Trophoblast cell (in vitro differentiated cells and primary cell): ENCODE data around the gene DCLRE1A.

Experiments used
- DNase-seq, 2 donors: peaks; one replicate each; pipeline ENCODE4 v3.0.0-alpha.2; 2016
- H2AFZ ChIP-seq: 2 replicates; pipeline ENCODE4 v1.6.1; 2013; ENCODE audit warnings: low read length, moderate library complexity, mild to moderate bottlenecking; ENCODE audit not compliant: insufficient read depth, poor library complexity
- H2AK5ac ChIP-seq: 2 replicates; pipeline ENCODE4 v1.6.1; 2013; ENCODE audit warnings: mild to moderate bottlenecking, low read length
- H2BK120ac ChIP-seq: 2 replicates; pipeline ENCODE4 v1.6.1; 2013; ENCODE audit warnings: low read length, mild to moderate bottlenecking, moderate library complexity; ENCODE audit not compliant: insufficient read depth, poor library complexity
- H2BK12ac ChIP-seq: 2 replicates; pipeline ENCODE4 v1.6.1; 2013; ENCODE audit warnings: mild to moderate bottlenecking, low read length, moderate library complexity
- H2BK5ac ChIP-seq: 2 replicates; pipeline ENCODE4 v1.6.1; 2013; ENCODE audit warnings: low read length, low read depth, moderate library complexity, mild to moderate bottlenecking; ENCODE audit not compliant: poor library complexity
- H3K14ac ChIP-seq: 2 replicates; pipeline ENCODE4 v1.6.1; 2013; ENCODE audit warnings: mild to moderate bottlenecking, low read length
- H3K18ac ChIP-seq: 2 replicates; pipeline ENCODE4 v1.6.1; 2013; ENCODE audit warnings: mild to moderate bottlenecking, low read length
- H3K23ac ChIP-seq: 2 replicates; pipeline ENCODE4 v1.6.1; 2013; ENCODE audit warnings: low read length
- H3K27ac ChIP-seq: 2 replicates; pipeline ENCODE4 v1.5.1; 2013; ENCODE audit warnings: low read depth, mild to moderate bottlenecking, inconsistent platforms, low read length, moderate library complexity
- H3K27me3 ChIP-seq: 2 replicates; pipeline ENCODE4 v1.6.1; 2013; ENCODE audit warnings: inconsistent platforms, mild to moderate bottlenecking, low read length, moderate library complexity; ENCODE audit not compliant: insufficient read depth
- H3K36me3 ChIP-seq, 2 experiments: 1 replicate in 1 of 2; 2 replicates in 1 of 2; pipeline ENCODE4 v1.6.1; 2013; ENCODE audit warnings: low read length in 2 of 2, mild to moderate bottlenecking in 2 of 2, moderate library complexity in 1 of 2; ENCODE audit not compliant: insufficient read depth in 2 of 2, control insufficient read depth in 1 of 2
- H3K4ac ChIP-seq: 2 replicates; pipeline ENCODE4 v1.6.1; 2013; ENCODE audit warnings: low read depth, mild to moderate bottlenecking, low read length, moderate library complexity
- H3K4me1 ChIP-seq, 2 experiments: 1 replicate in 1 of 2; 2 replicates in 1 of 2; pipeline ENCODE4 v1.6.1; 2013; ENCODE audit warnings: low read length in 2 of 2, mild to moderate bottlenecking in 2 of 2, moderate library complexity in 1 of 2; ENCODE audit not compliant: insufficient read depth in 2 of 2, control insufficient read depth in 1 of 2
- H3K4me2 ChIP-seq: 2 replicates; pipeline ENCODE4 v1.6.1; 2013; ENCODE audit warnings: inconsistent platforms, mild to moderate bottlenecking, low read length, moderate library complexity
- H3K4me3 ChIP-seq: 2 replicates; pipeline ENCODE4 v1.5.1; 2013; ENCODE audit warnings: mild to moderate bottlenecking, low read depth, low read length, inconsistent platforms
- H3K79me1 ChIP-seq: one replicate; pipeline ENCODE4 v1.6.1; 2013; ENCODE audit warnings: low read length
- H3K79me2 ChIP-seq: 2 replicates; pipeline ENCODE4 v1.6.1; 2013; ENCODE audit warnings: low read length, mild to moderate bottlenecking; ENCODE audit not compliant: control insufficient read depth, insufficient read depth, poor library complexity
- H3K9ac ChIP-seq: 2 replicates; pipeline ENCODE4 v1.6.1; 2013; ENCODE audit warnings: mild to moderate bottlenecking, low read length
- H3K9me3 ChIP-seq: 2 replicates; pipeline ENCODE4 v1.6.1; 2013; ENCODE audit warnings: low read depth, mild to moderate bottlenecking, control low read depth, inconsistent platforms, low read length; ENCODE audit not compliant: insufficient read depth
- H4K12ac ChIP-seq: 2 replicates; pipeline ENCODE4 v1.6.1; 2013; ENCODE audit warnings: low read depth, mild to moderate bottlenecking, low read length, moderate library complexity
- H4K8ac ChIP-seq: 2 replicates; pipeline ENCODE4 v1.6.1; 2013; ENCODE audit warnings: low read depth, mild to moderate bottlenecking, low read length, moderate library complexity
- H4K91ac ChIP-seq: one replicate; pipeline ENCODE4 v1.6.1; 2013; ENCODE audit warnings: low read depth, mild to moderate bottlenecking, low read length, moderate library complexity
- WGBS: extraction: QIAGEN DNeasy Blood & Tissue Kit; methylation state at CpG from one replicate; pipeline ENCODE4 v1.1.7; 2013; ENCODE audit warnings: missing lambda C conversion rate; ENCODE audit not compliant: insufficient read length, insufficient coverage; ENCODE audit errors: extremely low coverage; 5-methylcytosine and 5-hydroxymethylcytosine counted together

DCLRE1A gene

DNA sequence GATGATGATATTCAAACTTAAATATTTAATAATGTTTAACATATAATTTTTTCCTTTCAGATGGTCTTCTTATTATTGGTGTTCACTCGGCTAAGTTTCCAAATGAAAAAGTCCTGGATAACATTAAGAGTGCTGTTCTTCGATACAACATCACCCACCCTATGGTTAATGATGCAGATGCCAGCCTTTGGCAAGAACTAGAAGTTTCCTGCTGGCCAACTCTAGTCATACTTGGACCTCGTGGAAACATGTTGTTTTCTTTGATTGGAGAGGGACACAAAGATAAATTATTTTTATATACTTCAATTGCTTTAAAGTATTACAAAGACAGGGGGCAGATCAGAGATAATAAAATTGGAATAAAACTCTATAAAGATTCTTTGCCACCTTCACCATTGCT, 22.6 kb upstream of the DCLRE1A start:
- Histone ChIP-seq H3K18ac (no peak overlapping the region), H2BK12ac (no peak overlapping the region), H3K27ac (no peak overlapping the region), H3K79me1 (no peaks in the 10 kb centered on the region), H3K36me3 (no peaks in the 10 kb centered on the region), H2BK5ac (no peak overlapping the region), H2BK120ac (no peak overlapping the region), H3K14ac (no peak overlapping the region), H3K27me3 (no peaks in the 10 kb centered on the region), H2AFZ (no peak overlapping the region), H3K4ac (no peak overlapping the region), H3K23ac (no peak overlapping the region), H4K12ac (no peak overlapping the region), H3K4me2 (no peak overlapping the region), H3K4me1 (no peaks in the 10 kb centered on the region), H3K4me3 (no peak overlapping the region), H3K9me3 (no peaks in the 10 kb centered on the region), H4K8ac (no peak overlapping the region), H4K91ac (no peak overlapping the region), H3K9ac (no peak overlapping the region), H3K79me2 (no peaks in the 10 kb centered on the region), H2AK5ac (no peak overlapping the region)
- DNase-seq: no peak
- no CpG with 5 or more reads among the region's 3 CpGs for WGBS

DNA sequence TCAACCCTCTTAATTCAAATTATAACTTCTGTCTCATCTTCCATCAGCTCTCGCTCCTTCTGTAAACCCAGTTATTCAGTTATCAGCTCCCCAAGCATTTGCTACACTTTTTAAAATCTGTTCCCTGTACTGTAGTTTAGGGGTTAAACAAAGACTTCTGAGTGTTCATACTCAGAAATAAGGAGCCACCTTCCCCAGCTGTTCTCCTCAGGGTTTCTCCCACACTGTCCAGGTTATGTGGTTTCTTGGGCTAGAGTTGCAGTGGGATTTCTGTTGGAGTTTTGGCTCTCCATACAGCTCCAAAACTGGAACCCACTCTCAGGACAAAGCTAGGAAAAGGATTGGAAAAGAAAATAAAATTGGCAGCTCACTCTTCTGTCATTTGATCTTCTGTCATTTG, 21.3 kb upstream of the DCLRE1A start:
- no peak overlapping the region for H2BK5ac ChIP-seq
- H3K79me2 ChIP-seq: no peaks in the 10 kb centered on the region
- H3K9ac ChIP-seq: no peak overlapping the region
- H3K36me3 ChIP-seq: no peaks in the 10 kb centered on the region
- H3K18ac ChIP-seq: no peak overlapping the region
- no peak overlapping the region for H4K8ac ChIP-seq
- no peaks in the 10 kb centered on the region for H3K79me1 ChIP-seq
- H3K4me3 ChIP-seq: no peak overlapping the region
- no peak overlapping the region for H3K4ac ChIP-seq
- H3K14ac ChIP-seq: no peak overlapping the region
- no peak overlapping the region for H2AK5ac ChIP-seq
- no peak overlapping the region for H2BK120ac ChIP-seq
- H4K91ac ChIP-seq: no peak overlapping the region
- no CpG with 5 or more reads among the region's 1 CpG for WGBS
- H3K4me2 ChIP-seq: no peak overlapping the region
- no peak overlapping the region for H3K27ac ChIP-seq
- H2AFZ ChIP-seq: no peak overlapping the region
- no peaks in the 10 kb centered on the region for H3K27me3 ChIP-seq
- H2BK12ac ChIP-seq: no peak overlapping the region
- H4K12ac ChIP-seq: no peak overlapping the region
- no peak overlapping the region for H3K23ac ChIP-seq
- no peak for DNase-seq
- no peaks in the 10 kb centered on the region for H3K4me1 ChIP-seq
- H3K9me3 ChIP-seq: no peaks in the 10 kb centered on the region

DNA sequence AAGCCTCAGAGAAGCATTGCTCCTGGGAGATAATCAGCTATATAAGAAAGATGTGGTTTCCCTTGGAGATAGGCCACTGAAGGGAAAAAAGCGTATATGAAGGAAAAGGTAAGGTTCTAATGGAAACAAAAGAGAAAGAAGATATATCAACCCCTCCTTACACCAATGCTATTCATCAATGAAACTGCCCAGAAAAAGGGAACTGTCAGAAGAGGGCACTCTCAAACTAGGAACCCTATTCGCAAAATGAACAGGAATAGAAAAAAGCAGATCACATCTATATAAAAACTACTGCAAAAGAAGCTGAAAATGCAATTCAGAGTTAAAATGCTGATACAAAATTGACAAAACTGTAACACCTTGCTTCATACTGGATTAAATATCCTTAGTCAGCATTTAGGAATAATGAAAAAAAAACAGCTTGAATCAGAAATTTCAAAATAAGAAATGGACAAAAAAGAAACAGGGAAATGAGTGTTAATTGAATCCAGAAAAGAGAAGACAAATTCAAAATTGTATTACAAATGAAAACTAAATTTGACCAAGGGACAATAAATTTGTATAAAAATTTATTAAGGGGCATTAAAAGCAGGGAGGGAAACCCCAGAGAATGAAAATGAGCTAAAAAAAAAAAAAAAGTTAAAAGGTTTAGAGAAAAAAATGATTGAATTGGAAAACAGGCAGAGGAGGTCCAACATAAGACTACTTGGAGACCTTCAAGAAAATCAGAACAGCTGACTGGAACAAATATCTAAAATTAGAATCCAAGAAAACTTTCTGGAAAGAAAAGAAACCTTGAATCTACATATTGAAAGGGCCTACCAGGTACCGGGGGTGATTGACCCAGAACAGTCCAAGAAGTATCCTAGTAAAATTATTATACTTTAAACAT, 18.5 kb upstream of the DCLRE1A start:
- Histone ChIP-seq H2AK5ac (no peak overlapping the region), H2BK12ac (no peak overlapping the region), H4K12ac (no peak overlapping the region)

DNA sequence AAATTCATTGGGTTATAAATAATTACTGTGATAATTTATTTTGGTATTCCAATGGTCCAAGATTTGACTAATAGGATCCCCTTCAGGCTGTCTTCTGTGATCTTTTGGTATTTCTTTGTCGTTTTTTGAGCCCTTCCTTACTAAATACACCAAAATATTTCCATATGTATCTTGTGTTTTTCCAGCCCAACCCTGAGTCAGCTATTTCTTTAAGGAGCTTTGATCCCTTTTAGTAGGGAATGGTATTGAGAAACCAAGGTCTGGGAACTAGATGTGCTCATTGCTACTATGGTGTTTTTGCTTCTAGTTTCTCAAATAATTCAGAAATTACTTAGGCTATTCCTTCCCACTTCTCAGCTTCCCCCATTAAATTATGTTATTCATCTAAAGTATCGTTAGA, 15.9 kb upstream of the DCLRE1A start:
- Histone ChIP-seq H3K23ac (no peak overlapping the region), H4K8ac (no peak overlapping the region), H3K27me3 (no peaks in the 10 kb centered on the region), H3K9me3 (no peaks in the 10 kb centered on the region), H2AK5ac (no peak overlapping the region), H3K4me3 (no peak overlapping the region), H3K4me2 (no peak overlapping the region), H3K14ac (no peak overlapping the region), H3K79me1 (no peaks in the 10 kb centered on the region), H4K12ac (no peak overlapping the region), H3K18ac (no peak overlapping the region), H3K9ac (no peak overlapping the region), H2BK120ac (no peak overlapping the region), H3K27ac (no peak overlapping the region), H3K79me2 (no peaks in the 10 kb centered on the region), H2AFZ (no peak overlapping the region), H3K36me3 (peaks cover 0 to 2% of the 10 kb centered on the region in 2 experiments), H3K4me1 (no peaks in the 10 kb centered on the region), H4K91ac (no peak overlapping the region), H3K4ac (no peak overlapping the region), H2BK12ac (no peak overlapping the region), H2BK5ac (no peak overlapping the region)
- no peak for DNase-seq
- no CpG with 5 or more reads among the region's 2 CpGs for WGBS

More for the DNA sequence above, 18.5 kb upstream of the DCLRE1A start:
- Histone ChIP-seq H3K18ac (no peak overlapping the region), H3K4ac (no peak overlapping the region), H2BK120ac (no peak overlapping the region), H3K79me2 (no peaks in the 10 kb centered on the region), H3K4me3 (no peak overlapping the region), H2AFZ (no peak overlapping the region), H4K91ac (no peak overlapping the region), H4K8ac (no peak overlapping the region), H3K27me3 (no peaks in the 10 kb centered on the region), H3K79me1 (no peaks in the 10 kb centered on the region), H3K4me2 (no peak overlapping the region), H3K27ac (no peak overlapping the region), H2BK5ac (no peak overlapping the region), H3K9ac (no peak overlapping the region), H3K36me3 (no peaks in the 10 kb centered on the region), H3K9me3 (no peaks in the 10 kb centered on the region), H3K14ac (no peak overlapping the region), H3K4me1 (no peaks in the 10 kb centered on the region), H3K23ac (no peak overlapping the region)
- no CpG with 5 or more reads among the region's 3 CpGs for WGBS
- DNase-seq: no peak
